Kidney (tissue), 14 donors: ENCODE data around the gene FBXO24. TPM values are rescaled to one million over a fixed set of nuclear protein-coding genes. Genes with fewer than 3 reads are reported as not detected.

ENCODE experiments used
- DNase-seq, 5 donors: peaks; one replicate each; pipeline ENCODE4 v3.0.0-alpha.2; 2013 to 2020
- FAIRE-seq: peaks from 2 replicates; lab custom pipeline; 2012; peaks lifted over from hg19 to GRCh38; lab: Jason Lieb, UNC
- H3K27ac ChIP-seq, 2 donors: one replicate each; pipeline ENCODE4 v1.7.0; 2013; ENCODE audit warnings: low read depth in 2 of 2, low read length in 2 of 2, inconsistent platforms in 1 of 2
- H3K27me3 ChIP-seq: one replicate; pipeline ENCODE4 v1.7.1; 2013; ENCODE audit warnings: low read length, inconsistent platforms; ENCODE audit not compliant: control insufficient read depth, insufficient read depth
- H3K36me3 ChIP-seq, 3 donors: one replicate each; pipeline versions ENCODE4 v1.7.0 to v1.7.1; 2013; ENCODE audit warnings: low read length in 3 of 3, control low read depth in 1 of 3, inconsistent platforms in 1 of 3; ENCODE audit not compliant: insufficient read depth in 3 of 3, control insufficient read depth in 2 of 3
- H3K4me1 ChIP-seq, 3 donors: one replicate each; pipeline versions ENCODE4 v1.7.0 to v1.7.1; 2013; ENCODE audit warnings: low read length in 3 of 3, inconsistent platforms in 1 of 3, low read depth in 1 of 3; ENCODE audit not compliant: control insufficient read depth in 2 of 3, insufficient read depth in 2 of 3
- H3K4me3 ChIP-seq, 3 donors: one replicate each; pipeline versions ENCODE4 v1.7.0 to v1.8.1; 2013; ENCODE audit warnings: low read length in 3 of 3, control low read depth in 1 of 3, inconsistent platforms in 1 of 3
- H3K9ac ChIP-seq, 3 donors: one replicate each; pipeline versions ENCODE4 v1.7.0 to v1.7.1; 2013; ENCODE audit warnings: low read length in 3 of 3, control low read depth in 1 of 3, inconsistent platforms in 1 of 3
- H3K9me3 ChIP-seq, 3 donors: one replicate each; pipeline versions ENCODE4 v1.7.0 to v1.7.1; 2013; ENCODE audit warnings: low read length in 3 of 3, control low read depth in 1 of 3, inconsistent platforms in 1 of 3; ENCODE audit not compliant: control insufficient read depth in 2 of 3, insufficient read depth in 1 of 3
- CTCF ChIP-seq: IDR thresholded peaks from 3 replicates; pipeline ENCODE4 v1.5.1; 2012; ENCODE audit warnings: mild to moderate bottlenecking, moderate library complexity, borderline replicate concordance; ENCODE audit not compliant: insufficient read depth; ENCODE audit errors: extremely low read depth
- intact Hi-C: fragments of 100-400 bp; cut with DNase I; formaldehyde crosslinking; loops from one replicate; pipeline ENCODE4 v1.11.1; 2022
- polyA plus RNA-seq: library from polyadenylated mRNA; stranded (reverse); fragments of 350-450 nt; fragmentation: Illumina TruSeq; extraction: RNeasy Lipid Tissue Mini Kit (QIAGEN cat#74804); gene quantifications from one replicate; pipeline ENCODE4 v1.2.3, GENCODE V29; 2014; ENCODE audit warnings: low read depth, low replicate concordance; ENCODE audit not compliant: insufficient read depth
- total RNA-seq: library from RNA; stranded (reverse); fragmentation: NEBNext Ultra II Directional; extraction: Animal tissue kit (Norgen Biotek cat#: 25700); gene quantifications from one replicate; pipeline ENCODE4 v1.2.1, GENCODE V29; 2021
- donor health status: control.
- donor health status: control.
- donor health status: control.
- donor health status: control.
- donor health status: control.
- donor health status: DM: yes; HTN: yes; CAD: no.
- donor health status: Normal renal cell carcinoma (clear cell type).

Gene FBXO24
- total and polyA plus RNA-seq, 2 donors from 2014 or later: 0.60 to 0.95 TPM

GRCh38 chr7:100604028-100604975 is 18.2 kb downstream of the FBXO24 start:
- no peaks in the 10 kb centered on the region for H3K9me3 ChIP-seq
- H3K4me1 ChIP-seq: peaks cover 0 to 7% (median 0%) of the 10 kb centered on the region in 3 donors
- no peaks in the 10 kb centered on the region for H3K27me3 ChIP-seq
- no peaks in the 10 kb centered on the region for H3K36me3 ChIP-seq
- peak overlapping the region; percentile 6 to 63 (median 52) for H3K4me3 ChIP-seq
- DNase-seq (peak; percentile 66 to 93 (median 83)), FAIRE-seq (no peak)
- H3K9ac ChIP-seq: peak overlapping the region in 1 of 3 donors; percentile 69
- peak; percentile 20 for TF ChIP-seq CTCF
- peak overlapping the region; percentile 22 to 72 for H3K27ac ChIP-seq
- intact Hi-C loops: no loop called here

GRCh38 chr7:100604976-100605911 is 19.1 kb downstream of the FBXO24 start:
- Histone ChIP-seq H3K4me3 (peak overlapping the region in 2 of 3 donors; percentile 63 to 64), H3K4me1 (peaks cover 0 to 7% (median 0%) of the 10 kb centered on the region in 3 donors), H3K27ac (peak overlapping the region; percentile 43 to 72), H3K27me3 (no peaks in the 10 kb centered on the region), H3K9ac (peak overlapping the region in 1 of 3 donors; percentile 69), H3K36me3 (no peaks in the 10 kb centered on the region), H3K9me3 (no peaks in the 10 kb centered on the region)
- DNase-seq (peak in 3 of 5 donors; percentile 53 to 87 (median 85)), FAIRE-seq (no peak)
- TF ChIP-seq CTCF: no peak
- intact Hi-C loops: no loop called here

DNA sequence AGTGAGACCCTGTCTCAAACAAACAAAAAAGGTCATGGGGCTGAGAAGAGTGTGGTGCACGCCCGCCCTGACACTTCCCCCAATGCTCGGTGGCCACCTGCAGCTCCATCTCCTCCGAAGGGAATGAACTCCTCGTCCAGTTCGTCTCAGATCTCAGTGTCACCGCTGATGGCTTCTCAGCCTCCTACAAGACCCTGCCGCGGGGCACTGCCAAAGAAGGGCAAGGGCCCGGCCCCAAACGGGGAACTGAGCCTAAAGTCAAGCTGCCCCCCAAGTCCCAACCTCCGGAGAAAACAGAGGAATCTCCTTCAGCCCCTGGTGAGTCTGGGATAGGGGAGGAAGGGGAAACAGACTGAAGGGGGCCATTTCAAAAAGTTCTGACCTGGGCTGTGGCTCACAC is 20.2 kb downstream of the FBXO24 start:
- FAIRE-seq: no peak
- no peak for DNase-seq
- H3K27ac ChIP-seq: no peak overlapping the region
- H3K9me3 ChIP-seq: no peaks in the 10 kb centered on the region
- no peak overlapping the region for H3K9ac ChIP-seq
- peaks cover 0 to 7% (median 0%) of the 10 kb centered on the region in 3 donors for H3K4me1 ChIP-seq
- H3K27me3 ChIP-seq: no peaks in the 10 kb centered on the region
- no peaks in the 10 kb centered on the region for H3K36me3 ChIP-seq
- intact Hi-C loops: no loop called here
- no peak overlapping the region for H3K4me3 ChIP-seq
- TF ChIP-seq CTCF: no peak
